Hair follicle dermal papilla cell (primary cell): ENCODE measurements around the gene IL17RC. TPM values are rescaled to one million over a fixed set of nuclear protein-coding genes. Genes with fewer than 3 reads are reported as not detected.

Experiments used
- small RNA-seq: library from RNA; depleted of rRNA; stranded (forward); fragments of <200 nt; gene quantifications from one replicate; pipeline ENCODE3, GENCODE V24; 2012
- total RNA-seq: library from RNA; depleted of rRNA; stranded (reverse); fragments of >200 nt; gene quantifications from 2 replicates; pipeline ENCODE4 v1.2.3, GENCODE V29; 2012

The IL17RC gene
- 63.6 and 69.1 TPM in 2 replicates for total RNA-seq

DNA sequence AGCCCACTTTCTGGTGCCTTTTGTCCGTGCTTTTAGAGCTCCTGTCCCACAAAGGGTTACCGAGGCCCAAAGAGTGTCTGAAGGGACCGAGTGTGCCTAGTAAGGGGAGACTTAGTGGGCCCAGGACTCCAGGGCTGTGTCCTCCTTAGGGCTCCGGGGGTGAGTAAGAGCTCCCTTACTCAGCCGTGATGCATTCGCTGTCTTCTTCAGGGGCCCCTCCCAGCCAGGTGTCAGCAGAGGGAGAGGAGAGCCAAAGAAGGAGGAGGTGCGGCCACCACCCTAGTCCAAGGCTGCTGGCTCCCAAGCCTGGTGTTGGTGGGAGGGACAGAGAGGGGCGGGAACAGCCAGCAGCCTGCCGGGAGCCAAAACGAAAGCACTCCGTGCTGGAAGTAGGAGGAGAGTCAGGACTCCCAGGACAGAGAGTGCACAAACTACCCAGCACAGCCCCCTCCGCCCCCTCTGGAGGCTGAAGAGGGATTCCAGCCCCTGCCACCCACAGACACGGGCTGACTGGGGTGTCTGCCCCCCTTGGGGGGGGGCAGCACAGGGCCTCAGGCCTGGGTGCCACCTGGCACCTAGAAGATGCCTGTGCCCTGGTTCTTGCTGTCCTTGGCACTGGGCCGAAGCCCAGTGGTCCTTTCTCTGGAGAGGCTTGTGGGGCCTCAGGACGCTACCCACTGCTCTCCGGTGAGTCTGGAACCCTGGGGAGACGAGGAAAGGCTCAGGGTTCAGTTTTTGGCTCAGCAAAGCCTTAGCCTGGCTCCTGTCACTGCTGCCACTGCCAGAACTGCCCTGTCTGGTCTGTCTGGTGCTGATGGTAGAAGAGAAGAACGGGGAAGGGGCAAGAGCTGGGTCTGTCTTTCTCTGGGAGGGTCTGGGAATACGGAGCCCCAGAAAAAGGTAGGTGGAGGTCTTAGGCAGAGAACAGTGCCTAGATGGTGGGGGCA, at the start of gene IL17RC:
IL17RC (plus strand) TSS at position 365 of the 947 bp plus-strand sequence; CDS start at position 583, 218 bp downstream.

DNA sequence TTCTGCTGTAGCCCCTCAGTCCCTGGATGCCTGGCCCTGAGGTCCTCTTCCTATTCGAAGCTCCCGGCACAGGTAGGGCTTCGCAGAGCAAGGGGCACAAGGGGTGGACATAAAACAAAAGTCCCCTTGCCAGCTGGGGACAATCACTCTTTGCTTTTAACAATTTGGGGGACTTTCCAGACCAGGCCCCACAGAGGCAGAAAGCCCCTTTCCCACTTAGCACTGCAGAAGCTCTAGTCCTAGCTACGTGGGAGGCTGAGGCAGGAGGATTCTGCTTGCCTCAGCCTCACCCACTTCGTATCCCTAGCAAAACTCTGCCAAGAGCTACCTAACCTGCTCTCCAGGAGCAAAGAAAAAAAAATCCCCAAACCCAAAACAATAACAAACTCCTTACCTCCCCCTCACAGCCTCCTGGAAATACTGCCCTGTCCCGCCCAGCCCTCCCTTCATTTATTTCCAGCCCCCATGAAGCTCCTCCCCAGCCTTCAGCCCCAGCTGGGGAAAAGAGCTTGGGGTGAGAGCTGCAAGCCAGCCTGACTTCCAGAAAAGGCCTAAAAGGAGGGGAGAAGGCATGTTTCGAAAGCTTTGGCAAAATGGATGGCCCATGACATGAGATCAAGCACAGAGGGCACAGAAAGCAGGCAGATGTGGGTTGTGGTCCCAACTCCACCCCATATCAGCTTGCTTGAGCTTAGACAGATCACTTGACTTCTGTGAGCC, 36.9 kb upstream of the IL17RC start, which contains the start of gene CIDEC:
CIDEC (minus strand) TSS at position 424 of the 720 bp plus-strand sequence. CDS start 1,767 bp downstream, outside the sequence.

DNA sequence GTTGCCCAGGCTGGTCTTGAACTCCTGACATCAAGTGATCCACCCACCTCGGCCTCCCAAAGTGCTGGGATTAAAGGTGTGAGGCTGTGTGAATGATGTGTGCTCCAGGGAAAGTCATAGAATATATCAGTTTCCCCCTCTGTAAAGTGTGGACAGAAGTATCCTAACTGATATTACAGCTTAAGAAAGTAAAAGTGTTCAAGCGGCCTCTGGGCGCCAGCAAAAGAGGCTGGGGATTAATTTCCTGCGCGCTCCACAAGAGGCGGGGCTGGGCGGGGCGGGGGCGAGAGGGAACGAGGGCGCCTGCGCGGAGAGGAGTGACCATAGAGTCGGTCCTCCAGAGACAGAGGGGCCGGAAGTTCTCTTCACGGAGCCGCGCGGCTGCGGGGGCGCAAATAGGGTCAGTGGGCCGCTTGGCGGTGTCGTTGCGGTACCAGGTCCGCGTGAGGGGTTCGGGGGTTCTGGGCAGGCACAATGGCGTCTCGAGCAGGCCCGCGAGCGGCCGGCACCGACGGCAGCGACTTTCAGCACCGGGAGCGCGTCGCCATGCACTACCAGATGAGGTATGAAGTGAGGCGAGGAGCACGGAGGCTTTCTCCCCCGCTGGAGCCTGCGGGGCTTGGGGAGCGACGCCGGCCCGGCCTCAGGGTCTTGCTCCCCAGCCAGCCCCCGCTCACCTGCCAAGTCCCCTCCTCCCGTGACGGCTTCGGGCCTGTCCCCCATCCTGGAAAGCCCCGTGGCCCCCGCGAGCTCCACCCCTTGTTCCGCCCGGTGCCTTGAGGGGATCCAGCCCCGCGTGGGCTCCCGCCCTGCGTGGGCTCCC, 26.4 kb upstream of the IL17RC start, which contains the start of gene JAGN1:
JAGN1 (plus strand) TSS at position 362 of the 823 bp plus-strand sequence; CDS start at position 475, 113 bp downstream.

DNA sequence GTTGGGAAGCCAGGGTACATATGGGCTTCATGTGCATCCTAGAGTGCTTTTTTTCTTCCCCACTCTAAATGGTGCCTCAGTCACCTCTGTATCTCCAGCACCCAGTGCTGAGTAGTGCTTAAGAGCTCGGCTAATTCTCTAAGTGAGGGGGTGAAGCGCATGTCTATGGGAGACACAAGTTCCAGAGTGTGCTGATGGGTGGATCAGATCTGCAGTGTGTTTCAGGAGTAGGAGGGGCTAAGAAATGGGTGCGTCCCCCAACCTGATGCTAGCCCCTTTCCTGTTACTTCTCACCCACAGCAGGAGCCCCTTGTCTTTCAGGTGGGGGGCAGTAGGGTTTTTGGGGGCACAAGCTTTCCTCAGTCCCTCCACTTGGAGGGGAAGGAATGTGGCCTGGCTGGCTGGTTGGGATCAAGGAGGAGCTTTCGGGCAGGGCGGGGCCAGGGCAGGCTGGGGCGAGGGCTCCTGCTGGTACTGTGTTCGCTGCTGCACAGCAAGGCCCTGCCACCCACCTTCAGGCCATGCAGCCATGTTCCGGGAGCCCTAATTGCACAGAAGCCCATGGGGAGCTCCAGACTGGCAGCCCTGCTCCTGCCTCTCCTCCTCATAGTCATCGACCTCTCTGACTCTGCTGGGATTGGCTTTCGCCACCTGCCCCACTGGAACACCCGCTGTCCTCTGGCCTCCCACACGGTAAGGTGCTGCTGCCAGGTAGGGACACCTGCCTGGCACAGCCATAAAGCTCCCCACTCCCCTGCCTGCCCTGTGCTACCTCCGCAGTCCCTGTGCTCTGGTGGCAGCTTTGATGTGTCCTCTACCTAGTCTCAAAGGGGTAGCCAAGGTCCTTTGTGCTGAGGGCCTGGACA, 14.3 kb upstream of the IL17RC start, which contains the start of gene IL17RE:
IL17RE (plus strand) TSS at position 477 of the 866 bp plus-strand sequence; CDS start at position 562, 85 bp downstream.

GRCh38 chr3:9933561-9934234, 16.8 kb downstream of the IL17RC start, which contains the start of gene CRELD1:
Gene CRELD1 (plus strand): TSS chr3:9933834. CDS start chr3:9934439, 605 bp downstream.

DNA sequence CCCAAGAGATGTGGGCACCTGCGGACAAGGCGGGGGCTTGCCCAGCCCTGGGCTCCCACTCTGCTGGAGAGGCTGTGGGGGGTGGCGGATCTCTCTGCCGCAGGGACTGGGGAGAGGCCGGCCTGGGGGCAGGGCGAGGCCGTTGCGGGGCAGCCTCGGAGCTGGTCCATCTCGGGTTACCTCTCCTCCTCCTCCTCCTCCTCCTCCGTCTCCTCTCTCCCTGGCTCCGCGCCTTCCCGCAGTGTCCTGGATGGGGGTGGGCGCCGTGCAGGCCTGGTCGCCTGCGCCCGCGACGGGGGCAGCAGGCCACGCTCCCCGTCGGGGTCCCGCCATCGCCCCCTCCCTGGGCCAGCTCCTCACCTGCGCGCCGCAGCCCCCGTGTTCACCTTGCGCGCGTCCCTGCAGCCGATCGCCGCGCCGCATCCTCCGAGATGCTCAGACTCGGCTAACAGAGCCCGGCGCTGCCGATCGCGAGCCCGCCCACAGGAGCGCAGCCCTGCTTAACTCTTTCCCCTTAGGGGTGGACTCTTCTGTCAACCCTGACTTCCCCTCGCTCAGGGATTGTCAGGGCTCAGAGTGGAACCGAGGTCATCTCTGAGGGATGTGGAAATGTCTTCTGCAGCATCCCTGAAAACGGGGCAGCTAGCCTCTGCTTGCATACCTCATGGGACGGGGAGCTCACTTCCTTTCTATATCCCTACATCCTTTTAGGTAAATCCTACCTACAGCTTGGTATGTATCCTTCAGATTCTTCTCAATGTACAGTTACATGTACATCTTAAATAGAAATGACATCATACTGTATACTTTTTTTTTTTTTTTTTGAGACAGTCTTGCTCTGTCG, 35.3 kb downstream of the IL17RC start, which contains the start of gene PRRT3:
PRRT3 (minus strand) TSS at position 447 of the 844 bp plus-strand sequence. CDS start 2,293 bp downstream, outside the sequence.

Small RNAs within 50 kb of the gene (small RNA-seq; reads per million reads assigned to genes)
- gene RNU6-882P, result not detected

Other genes with a start within 250 kb of the IL17RC start
- not detected in 2 replicates for gene CPNE9, start 213.3 kb upstream of the IL17RC start, total RNA-seq
- 25.6 and 27.0 TPM in 2 replicates for gene BRPF1, start 185.4 kb upstream of the IL17RC start, total RNA-seq
- 35.4 and 38.3 TPM in 2 replicates for gene OGG1, start 167.1 kb upstream of the IL17RC start, total RNA-seq
- gene CAMK1, start 147.2 kb upstream of the IL17RC start, total RNA-seq, result 24.0 and 24.9 TPM in 2 replicates
- 94.1 and 96.5 TPM in 2 replicates for gene TADA3, start 124.6 kb upstream of the IL17RC start, total RNA-seq
- gene ARPC4, start 124.0 kb upstream of the IL17RC start, total RNA-seq, result 190 and 236 TPM in 2 replicates
- gene TTLL3, start 106.8 kb upstream of the IL17RC start, total RNA-seq, result 40.9 and 45.4 TPM in 2 replicates
- 30.3 and 33.2 TPM in 2 replicates for gene RPUSD3, start 73.1 kb upstream of the IL17RC start, total RNA-seq
- gene CIDEC, start 36.8 kb upstream of the IL17RC start, total RNA-seq, result not detected in 2 replicates
- gene JAGN1, start 26.5 kb upstream of the IL17RC start, total RNA-seq, result 28.4 and 30.7 TPM in 2 replicates
- gene IL17RE, start 14.2 kb upstream of the IL17RC start, total RNA-seq, result 3.2 and 6.9 TPM in 2 replicates
- gene CRELD1, start 16.7 kb downstream of the IL17RC start, total RNA-seq, result 20.1 and 29.8 TPM in 2 replicates
- 4.9 and 6.0 TPM in 2 replicates for gene PRRT3, start 35.3 kb downstream of the IL17RC start, total RNA-seq
- gene EMC3, start 69.7 kb downstream of the IL17RC start, total RNA-seq, result 37.6 and 69.6 TPM in 2 replicates
- 3.4 and 4.6 TPM in 2 replicates for gene FANCD2, start 109.3 kb downstream of the IL17RC start, total RNA-seq
- not detected in 2 replicates for gene FANCD2OS, start 191.2 kb downstream of the IL17RC start, total RNA-seq
- 73.0 and 83.7 TPM in 2 replicates for gene BRK1, start 198.6 kb downstream of the IL17RC start, total RNA-seq
- gene VHL, start 224.7 kb downstream of the IL17RC start, total RNA-seq, result 33.5 and 41.9 TPM in 2 replicates
- 5.0 and 5.6 TPM in 2 replicates for gene IRAK2, start 247.8 kb downstream of the IL17RC start, total RNA-seq